Activated T-cell treated with anti-CD3 and anti-CD28 coated beads for 24 hours (primary cell): ENCODE data around the gene IMMT.
"Not testable (repeated sequence)": the region's sequence is repeated elsewhere in the genome, so short reads cannot be mapped to it uniquely, and the experiment has no call there.

Source experiments
- DNase-seq: peaks from one replicate; pipeline ENCODE4 v3.0.0-alpha.2; 2020; ENCODE audit warnings: low read depth

IMMT gene

DNA sequence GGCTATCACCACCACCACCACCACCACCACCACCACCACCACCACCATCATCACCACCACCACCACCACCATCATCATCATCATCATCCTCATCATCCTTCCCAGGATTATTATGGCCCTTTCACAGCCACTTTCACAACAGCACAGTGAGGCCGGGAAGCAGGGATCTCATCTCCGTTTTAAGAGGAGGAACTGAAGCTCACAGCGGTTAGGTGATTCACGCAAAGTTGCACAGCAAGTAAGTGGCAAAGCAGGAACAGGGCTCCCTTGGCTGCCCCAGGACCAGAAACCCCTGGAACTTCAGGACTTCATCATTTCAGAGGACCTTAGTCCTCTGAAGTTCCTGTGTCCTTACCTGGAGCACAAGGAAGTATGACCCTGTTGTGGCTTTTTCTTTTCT, 30.8 kb upstream of the IMMT start:
- DNase-seq: no peak

DNA sequence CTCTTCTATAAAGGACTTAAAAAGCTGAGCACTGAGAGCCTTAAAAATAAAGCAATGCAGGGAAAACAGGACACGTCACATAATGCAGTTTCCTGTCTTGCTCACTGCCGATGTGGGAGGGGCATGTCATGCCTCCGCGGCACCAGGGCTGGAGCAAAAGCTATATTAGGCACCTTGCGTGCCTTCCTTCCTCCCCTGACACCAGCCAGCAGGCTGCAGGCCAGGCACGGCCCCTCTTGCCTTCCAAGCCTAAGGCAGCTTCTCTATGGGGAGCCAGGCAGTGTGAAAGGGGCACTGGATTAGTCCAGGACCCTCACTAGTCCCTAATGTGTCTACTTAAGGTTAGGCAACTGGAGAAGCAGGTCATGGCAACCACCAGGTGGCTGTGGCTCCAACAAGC, 30.3 kb upstream of the IMMT start:
- peak; percentile 38 for DNase-seq

DNA sequence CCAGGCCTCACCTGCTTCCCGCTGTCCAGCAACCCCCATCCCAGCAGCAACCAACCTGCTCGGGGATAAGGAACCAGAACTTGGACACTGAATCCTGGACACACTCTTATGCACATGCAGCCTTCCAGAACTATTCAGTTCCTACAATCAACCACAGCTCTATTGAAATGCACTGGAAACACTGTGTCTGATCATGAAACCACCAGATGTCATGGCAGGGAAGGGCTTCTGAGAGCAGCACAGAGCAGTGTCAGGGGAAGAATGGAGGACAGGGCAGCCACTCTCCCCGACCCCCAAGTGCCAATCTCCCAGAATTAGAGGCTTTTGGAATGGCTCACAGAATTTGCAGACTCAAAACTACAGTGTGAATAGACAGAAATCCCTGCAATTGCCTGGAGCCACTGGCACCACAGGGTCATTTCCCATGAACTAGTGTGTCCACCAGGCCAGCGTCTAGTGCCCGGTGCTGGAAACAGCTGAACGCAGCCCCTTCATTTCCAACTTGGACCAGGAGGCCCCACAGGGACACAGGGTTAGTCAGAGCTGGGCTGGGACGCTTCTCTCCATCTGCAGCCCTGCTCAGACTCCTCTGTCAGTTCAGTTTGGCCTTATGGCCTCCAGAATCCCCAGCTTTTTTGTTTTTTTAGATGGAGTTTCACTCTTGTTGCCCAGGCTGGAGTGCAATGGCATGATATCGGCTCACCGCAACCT, 29.5 kb upstream of the IMMT start:
- DNase-seq: no peak

DNA sequence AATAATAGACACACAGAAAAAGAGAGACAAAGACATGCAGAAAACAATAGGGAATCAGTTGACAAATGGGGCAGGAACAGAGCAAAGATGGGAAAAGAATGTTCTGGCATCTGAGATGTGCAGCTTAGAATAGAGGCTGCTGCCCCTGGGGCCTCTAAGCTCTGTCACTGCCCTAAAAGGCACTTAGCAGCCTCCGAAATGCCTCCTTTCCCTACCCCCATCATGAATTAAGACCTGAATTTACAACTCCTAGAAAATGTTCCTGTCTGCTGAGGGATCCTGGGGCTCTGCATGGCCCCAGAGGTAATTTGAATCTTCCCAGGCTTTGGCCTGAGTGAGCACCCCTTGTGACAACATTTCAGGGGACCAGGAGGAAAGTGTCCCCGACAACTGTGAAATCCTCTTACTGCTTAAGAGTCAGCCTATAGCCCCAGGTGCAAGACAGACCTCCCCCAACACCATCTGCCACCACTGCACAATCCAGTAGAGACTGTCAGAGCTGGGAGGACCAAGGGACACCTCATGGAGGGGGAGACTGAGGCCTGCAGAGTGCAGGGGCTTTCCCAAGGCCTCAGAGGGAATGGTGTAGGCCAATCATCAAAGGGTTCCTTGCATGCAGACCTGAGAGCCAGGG, 28.8 kb upstream of the IMMT start:
- DNase-seq: no peak

DNA sequence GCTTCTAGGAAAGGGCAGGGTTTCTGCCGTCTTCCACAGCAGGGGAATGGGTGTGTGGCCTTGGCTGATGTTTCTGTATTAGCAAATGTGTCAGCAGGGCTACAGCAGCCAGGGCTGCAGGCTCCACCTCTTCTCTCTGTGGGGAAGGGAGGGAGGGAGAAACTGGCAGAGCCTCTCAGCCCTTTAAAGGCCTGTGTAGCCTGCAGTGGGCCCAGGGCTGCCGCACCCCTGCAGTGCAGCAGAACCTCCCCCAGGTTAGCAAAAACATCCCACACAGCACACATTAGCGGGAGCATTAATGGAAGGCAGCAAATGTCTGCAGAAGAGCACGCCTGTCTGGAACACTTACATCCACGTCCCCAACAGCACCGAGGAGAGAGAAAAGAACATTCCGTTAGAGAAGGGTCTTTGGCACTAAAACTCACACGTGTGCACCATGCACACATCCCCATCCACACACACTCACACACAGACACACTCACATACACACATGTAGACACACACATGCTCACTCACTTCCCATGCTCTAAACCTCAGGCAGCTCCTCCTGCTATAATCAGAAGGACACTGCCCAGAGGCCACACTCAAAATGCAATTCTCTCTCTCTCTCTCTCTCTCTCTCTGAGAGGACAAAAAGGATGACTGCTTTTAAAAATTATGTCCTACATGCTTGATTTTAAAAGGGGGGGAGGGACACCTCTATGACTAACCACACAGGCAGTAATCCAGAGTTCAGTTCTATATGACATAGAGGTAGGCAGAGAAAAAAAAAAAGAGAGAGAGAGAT, 28.1 kb upstream of the IMMT start:
- DNase-seq: no peak

DNA sequence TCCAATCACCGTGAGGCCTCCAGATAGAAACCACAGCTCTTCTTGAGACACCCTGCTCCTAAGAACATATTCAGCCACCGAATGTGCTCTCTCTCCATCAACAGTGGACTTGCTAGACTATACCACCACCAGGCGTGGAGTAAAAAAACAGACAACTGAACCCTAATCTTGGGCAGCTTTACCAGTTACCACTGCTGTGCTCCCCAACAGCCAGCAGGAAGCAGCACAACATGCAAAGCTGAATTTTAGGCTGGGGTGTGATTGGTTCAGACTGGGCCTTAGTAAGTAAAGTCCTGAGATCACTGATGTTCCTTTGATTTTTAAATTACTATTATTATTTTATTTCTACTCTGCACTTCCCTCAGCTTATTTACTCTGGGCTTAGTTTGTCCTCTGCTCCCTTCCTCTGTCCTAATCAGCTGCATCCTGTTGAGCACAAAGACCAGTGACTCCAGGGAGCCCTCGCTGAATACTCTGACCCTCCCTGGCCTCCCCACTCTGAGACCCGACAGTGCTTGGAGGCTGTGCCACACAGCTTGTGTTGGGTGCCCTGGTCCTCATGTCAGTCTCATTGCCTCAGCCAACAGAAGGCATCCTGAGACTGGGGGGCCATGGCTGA, 25.9 kb upstream of the IMMT start:
- DNase-seq: peak; percentile 60

DNA sequence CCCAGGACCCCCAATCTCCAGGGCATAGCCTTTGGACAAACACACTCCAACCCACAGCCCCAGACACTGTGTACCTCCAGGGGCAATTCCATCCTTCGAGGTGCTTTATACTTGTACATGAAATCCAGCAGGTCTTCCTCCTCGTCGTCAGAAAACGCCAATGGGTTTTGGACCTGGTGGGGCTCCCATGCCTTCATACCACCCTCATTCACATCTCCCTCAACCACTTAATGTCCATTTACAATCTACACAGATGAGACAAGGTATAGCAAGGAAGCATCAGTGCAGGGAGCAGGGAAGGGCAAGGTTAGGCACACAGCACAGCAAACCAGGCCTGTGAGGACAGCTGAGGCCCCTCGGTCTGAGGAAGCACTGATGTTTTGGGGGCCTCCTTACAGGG, 24.6 kb upstream of the IMMT start:
- no peak for DNase-seq

DNA sequence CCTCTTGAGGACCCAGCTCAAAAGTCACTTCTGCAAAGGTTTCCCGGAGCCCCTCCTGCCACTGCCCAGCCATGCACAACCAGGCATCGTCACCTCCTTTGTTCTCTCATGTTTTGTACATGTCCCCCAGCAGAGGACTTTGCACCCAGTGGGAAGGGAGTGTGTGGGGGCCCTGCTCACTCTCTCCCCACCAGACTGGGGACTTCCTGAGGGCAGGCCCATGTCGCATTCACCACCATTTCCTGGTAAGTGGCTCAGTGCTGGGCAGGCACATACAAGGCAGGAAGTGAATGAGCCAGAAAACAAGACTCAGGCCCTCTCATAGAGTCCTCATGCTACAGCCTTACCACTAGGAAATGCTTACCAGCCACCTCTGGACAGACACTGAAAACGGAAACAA, 22.9 kb upstream of the IMMT start:
- DNase-seq: no peak

DNA sequence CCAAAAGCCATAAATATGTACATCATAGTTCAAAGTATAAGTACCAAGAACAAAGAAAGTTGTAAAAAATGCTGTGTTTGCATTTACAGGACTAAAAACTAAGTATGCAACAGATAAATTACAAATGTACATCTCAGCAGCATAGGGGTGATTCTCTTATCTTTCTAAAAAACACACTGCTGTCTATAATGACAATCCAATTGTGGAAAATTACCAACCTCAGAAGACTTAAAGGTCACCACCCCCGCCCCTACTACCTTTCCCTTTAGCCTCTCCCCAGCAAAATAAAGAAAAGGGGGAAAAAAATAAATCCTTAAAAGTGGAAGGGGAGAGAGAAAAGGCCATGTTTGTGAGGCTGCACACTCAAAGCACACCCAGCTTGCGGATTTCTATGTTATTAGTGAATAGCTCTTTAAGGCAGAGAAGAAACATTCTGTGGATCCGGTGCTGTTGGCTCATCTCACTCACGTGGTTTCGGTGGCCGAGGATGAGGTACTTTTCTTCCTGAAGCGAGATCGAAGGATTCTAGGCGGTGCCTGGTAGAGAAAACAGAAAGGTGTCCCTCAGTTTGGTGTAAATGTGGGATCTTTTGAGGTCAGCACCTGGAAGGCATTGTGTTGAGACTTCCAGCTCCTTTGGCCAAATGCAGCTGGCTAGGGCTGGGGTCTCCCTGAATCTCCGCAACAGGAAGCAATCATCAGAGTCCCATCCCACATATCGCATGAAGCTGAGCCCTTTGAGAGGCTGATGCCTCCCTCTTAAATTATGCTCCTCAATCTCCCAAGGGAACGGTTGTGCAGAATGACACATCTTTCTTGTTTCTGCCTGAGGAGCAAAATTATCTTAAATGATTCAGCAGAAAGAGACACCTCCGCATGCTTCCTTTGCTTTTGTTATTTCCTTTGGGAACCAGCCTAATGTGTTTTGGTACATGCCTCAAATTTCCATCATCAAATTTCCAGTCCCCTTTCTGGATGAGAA, 21.6 kb upstream of the IMMT start:
- no peak for DNase-seq

DNA sequence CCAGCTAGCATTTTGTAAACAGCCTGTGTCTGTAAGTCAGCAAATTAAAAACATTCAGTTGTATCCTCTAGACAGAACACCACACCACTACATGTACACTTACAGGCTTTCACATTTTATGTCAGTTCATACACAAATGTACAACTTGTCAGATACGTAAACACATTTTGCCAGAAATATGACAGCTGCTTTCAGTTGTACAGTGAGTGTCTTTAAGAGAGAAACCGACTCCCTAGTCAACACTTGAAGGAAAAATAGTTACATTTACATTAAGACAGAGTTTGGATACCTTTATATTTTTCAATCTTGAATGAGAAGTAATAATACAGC, 19.2 kb upstream of the IMMT start:
- DNase-seq: no peak

DNA sequence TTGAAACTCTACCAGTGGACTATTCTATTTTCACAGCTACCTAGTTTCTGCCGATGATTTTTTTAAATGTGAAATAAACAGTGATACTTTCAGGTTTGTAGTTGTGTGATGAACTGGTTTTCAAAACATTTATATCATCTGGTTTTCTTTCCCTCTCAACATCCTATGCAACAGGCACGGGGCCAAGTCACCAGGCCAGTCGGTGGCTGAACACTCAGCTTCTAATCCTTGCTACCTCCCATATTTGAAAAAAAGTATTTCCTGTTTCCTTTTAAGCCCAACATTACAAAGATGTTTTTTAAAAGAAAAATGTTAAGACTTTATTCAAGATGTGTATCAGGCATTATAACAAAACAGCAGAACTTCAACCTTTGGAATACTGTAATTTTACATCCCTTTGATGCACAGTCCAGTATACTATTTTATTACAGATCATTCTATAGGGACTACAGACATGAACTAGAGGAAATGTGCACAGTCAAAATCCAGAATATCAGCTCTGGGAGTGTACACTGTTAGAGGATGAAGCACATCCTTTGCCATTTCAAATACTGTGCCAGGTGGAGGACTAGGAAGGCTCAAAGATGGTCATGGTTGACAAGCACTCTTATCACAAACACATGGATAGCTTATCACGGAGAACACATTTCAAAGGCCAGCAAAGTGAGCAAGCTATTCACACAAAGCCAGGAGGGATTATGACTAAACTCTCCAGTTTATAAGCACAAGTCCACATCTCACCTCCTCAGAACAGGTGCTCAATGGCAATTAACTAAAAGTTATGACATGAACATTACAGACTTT, 18.6 kb upstream of the IMMT start:
- DNase-seq: no peak

DNA sequence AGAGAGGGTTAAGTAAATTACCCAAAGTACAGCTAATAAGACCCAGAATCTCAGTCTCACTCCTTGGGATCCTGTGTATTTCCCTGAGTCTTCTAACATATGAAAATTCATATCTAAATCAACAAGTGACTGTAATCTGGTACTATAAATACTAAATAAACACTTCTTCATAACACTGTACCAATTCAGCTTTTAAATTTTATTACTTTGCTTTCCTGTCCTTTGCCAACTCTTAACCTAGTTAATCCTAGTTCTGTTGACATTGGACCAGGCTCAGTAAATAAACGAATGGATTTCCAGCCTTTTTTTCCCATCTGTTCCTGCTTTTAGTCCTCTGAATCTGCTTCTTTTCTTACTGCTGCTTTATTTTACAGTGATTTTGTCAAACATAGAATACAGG, 17.8 kb upstream of the IMMT start:
- no peak for DNase-seq

DNA sequence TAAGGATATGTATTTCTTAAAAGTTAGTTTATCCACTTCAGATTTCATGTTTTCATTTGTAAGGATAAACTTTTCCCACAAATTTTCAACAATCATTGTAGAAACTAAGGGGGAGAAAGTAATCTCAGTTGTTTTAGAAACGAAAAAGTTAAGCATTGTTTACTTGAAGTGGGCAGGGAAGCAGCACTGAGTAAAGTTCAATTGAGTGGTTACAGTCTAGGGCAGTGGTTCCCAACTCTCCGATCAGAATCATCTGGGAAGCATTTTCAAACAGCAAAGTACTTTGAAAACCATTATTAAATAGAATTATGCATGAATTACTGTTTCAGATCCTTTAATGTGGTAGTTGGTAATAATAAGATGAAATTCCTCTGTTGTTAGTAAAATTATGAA, 16.5 kb upstream of the IMMT start:
- DNase-seq: no peak

DNA sequence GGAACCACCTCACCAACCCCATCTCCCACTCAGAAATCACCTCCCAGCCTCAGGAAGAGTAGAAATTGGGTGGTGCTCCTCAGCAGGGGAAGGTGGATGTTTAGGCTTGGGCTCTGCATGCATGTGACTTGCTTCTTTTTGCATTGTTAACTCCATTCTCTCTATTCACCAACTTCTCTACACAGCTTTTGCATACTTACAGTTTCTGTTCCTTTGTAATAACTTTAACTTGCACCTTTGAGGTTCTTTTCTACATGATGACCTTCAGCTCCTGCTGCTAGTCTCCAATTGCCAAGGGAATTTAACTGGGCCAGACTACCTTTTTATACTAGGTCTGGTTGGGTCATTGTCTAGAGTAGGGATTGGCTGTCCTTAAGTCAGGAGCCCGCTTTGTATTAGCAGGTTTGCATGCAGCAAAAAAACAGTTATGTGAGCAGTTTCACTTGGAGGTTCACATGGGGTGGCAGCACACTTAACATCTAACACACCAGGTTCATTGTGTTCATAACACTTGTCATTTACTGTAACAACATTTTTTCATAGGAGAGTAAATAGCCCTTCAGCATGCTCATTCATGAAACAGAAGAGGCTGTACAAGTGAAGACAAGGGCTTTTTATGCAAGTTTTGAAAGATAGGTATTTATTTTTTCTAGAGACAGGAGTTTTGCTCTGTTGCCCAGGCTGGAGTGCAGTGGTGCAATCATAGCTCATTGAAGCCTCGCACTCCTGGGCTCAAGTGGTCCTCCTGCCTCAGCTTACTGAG, 16.0 kb upstream of the IMMT start:
- no peak for DNase-seq

DNA sequence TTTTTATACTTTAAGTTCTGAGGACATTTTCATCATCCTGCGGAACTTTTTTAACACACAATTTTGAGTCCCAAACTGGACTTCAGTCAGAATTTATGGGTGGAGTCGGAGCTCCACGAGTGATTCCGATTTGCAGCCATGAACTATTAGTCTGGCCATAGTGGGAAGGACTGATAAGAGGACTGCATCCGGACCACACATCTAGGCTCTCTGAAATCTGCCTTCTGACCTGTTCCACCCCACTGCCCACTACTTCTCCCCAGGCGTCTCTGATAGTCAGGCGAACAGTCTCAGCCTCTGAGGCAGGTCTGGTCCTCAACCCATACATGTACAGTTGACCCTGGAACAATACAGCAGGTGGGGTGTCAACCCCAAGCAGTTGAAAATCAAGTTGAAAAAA, 9.2 kb upstream of the IMMT start:
- DNase-seq: no peak

DNA sequence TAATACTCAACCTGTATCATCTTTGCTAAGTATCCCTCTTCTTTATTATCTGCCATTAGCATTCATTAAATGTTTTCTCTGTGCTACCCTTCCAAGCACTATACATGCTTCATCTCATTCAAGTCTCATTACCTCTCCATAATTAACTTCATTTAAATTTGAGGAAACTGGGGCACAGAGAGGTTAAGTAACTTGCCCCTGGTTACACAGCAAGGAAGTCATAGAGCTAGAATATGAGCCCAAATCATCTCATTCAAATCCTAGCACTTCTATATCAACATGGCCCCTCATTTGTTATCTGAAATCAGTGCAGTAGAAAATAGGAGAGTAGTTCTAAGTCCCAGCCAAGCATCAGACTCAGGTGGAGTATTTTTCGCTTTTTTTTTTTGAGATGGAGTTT, 8.4 kb upstream of the IMMT start:
- no peak for DNase-seq

DNA sequence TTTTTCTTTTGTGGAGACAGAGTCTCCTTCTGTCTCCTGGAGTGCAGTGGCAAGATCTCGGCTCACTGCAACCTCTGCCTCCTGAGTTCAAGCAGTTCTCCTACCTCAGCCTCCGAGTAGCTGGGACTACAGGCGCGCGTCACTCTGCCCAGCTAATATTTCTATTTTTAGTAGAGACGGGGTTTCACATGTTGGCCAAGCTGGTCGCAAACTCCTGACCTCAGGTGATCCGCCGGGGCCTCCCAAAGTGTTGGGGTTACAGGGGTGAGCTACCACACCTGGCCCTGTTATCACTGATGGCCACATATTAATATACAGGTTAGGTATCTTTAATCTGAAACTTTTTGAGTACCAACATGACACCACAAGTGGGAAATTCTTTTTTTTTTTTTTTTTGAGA, 7.4 kb upstream of the IMMT start:
- DNase-seq: no peak

DNA sequence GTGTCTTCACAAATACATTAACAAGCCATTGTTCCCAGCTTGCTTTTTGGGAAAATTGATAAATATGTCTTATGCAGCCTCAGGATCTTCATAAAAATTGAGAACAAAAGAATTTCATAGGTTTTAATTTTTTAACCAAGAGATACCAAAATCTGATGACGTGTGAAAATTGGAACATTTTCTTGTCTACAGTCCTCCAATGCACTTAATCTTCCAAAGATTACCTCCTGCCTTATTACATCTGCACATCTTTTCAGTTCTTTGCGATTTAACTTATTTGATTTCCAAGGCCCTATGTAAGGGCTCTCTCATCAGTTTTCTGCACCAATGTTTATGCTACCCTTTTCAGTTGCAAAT, 7.1 kb upstream of the IMMT start:
- no peak for DNase-seq

DNA sequence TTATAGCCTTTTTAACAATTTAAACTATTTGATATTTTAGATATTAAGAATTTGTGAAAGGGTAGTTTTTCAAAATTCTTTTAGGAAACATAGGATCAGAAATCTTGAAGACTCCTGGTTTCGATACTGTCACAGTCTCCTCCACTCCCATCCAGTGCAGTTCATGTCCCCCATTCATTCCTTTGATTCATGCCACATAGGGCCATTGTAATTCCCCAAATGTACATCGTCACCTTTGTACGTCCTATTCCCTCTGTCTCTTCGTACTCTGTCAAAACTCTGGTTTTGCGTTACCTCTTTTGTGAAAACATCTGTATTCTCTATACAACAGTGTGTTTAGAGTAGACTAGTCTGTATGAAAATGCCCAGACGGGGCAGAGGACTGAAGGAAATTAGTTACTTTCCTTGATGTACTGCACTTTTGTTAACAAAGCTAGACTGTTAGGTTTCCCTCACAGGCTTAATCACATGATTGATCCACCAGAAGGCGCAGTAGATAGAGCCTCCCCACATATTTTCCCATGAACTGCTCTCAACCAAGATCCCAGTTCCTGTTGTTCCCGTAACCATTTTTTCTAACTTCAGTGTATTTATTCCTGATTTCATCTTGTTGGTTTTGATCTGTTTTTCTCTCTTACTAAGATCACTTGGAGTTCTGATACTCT, 6.5 kb upstream of the IMMT start:
- DNase-seq: no peak

DNA sequence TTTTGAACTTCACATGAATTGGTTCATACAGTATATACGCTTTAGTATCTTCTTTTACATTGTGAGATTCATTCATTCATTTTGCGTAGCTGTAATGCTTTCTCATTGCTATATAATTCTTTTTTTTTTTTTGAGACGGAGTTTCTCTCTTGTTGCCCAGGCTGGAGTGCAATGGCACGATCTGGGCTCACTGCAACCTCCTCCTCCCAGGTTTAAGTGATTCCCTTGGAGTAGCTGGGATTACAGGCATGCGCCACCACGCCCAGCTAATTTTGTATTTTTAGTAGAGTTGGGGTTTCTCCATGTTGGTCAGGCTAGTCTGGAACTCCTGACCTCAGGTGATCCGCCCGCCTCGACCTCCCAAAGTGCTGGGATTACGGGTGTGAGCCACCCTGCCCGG, 5.3 kb upstream of the IMMT start:
- DNase-seq: not testable (repeated sequence)
